Memory B cell (primary cell): ENCODE measurements around the gene C17orf67.

Experiments used
- ATAC-seq: fragments of 150-1000 bp; cut with Tn5 transposase; 2 replicates; pipeline ENCODE4 v1.10.0; 2021; ENCODE audit warnings: low read depth, mild to moderate bottlenecking, moderate library complexity
- DNase-seq, 2 donors: peaks; one replicate each; pipeline ENCODE4 v3.0.0; 2022; ENCODE audit warnings: low spot score in 2 of 2
- H3K27ac Mint-ChIP-seq: one replicate; pipeline ENCODE4 v1.8.0; 2022; ENCODE audit warnings: mild to moderate bottlenecking, moderate library complexity, mixed read lengths
- H3K27me3 Mint-ChIP-seq: one replicate; pipeline ENCODE4 v1.8.0; 2022; ENCODE audit warnings: mixed read lengths
- H3K36me3 Mint-ChIP-seq: one replicate; pipeline ENCODE4 v1.8.0; 2022; ENCODE audit warnings: mild to moderate bottlenecking, mixed read lengths
- H3K4me1 Mint-ChIP-seq: one replicate; pipeline ENCODE4 v1.8.0; 2022; ENCODE audit warnings: mixed read lengths
- H3K4me3 Mint-ChIP-seq: one replicate; pipeline ENCODE4 v1.8.0; 2022; ENCODE audit warnings: mild to moderate bottlenecking, moderate library complexity, mixed read lengths
- H3K9me3 Mint-ChIP-seq: one replicate; pipeline ENCODE4 v1.8.0; 2022; ENCODE audit warnings: mixed read lengths

Gene C17orf67

DNA sequence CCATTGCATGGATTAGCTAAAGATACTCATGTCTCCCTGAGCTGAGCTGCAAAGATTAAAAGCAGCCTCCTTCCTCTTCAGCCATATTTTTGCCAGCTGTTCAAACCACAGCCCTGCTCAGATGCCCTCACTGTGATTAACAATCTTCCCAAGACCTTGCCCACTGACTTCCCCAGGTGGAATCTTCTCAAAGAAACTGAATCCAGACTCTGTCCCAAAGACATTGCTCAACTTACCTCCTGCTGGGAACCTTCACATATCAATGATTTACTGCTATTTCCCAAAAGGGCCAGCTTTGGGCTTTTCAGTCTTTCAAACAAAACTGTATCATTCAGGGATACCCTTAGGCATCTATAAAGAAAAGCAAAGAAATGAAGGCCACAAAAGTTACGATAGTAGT is 9.2 kb downstream of the C17orf67 start:
- H3K4me1 Mint-ChIP-seq, result peaks cover 3% of the 10 kb centered on the region
- no peak overlapping the region for H3K4me3 Mint-ChIP-seq
- H3K27ac Mint-ChIP-seq, result no peak overlapping the region
- H3K27me3 Mint-ChIP-seq, result no peaks in the 10 kb centered on the region
- ATAC-seq, result no peak
- DNase-seq, result no peak
- peaks cover 7% of the 10 kb centered on the region for H3K36me3 Mint-ChIP-seq
- H3K9me3 Mint-ChIP-seq, result no peaks in the 10 kb centered on the region

DNA sequence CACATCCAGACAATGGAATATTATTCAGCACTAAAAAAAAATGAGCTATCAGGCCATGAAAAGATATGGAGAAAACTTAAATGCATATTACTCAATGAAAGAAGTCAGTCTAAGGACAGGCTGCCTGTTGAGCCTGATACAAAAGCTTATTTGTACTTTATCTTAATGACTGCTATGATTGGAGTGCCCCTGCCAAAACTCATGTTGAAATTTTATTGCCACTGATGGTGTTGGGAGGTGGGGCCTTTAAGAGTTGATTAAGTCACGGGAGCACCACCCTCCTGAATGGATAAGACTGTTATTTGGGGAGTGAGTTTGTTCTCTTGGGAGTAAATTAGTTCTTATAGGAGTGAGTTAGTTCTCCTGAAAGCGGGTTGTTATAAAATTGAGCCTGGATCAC is 9.9 kb downstream of the C17orf67 start:
- Mint-ChIP-seq H3K4me3 (no peak overlapping the region), H3K36me3 (peaks cover 7% of the 10 kb centered on the region), H3K9me3 (no peaks in the 10 kb centered on the region), H3K4me1 (peaks cover 5% of the 10 kb centered on the region), H3K27me3 (no peaks in the 10 kb centered on the region), H3K27ac (no peak overlapping the region)
- ATAC-seq, result no peak
- DNase-seq, result no peak

DNA sequence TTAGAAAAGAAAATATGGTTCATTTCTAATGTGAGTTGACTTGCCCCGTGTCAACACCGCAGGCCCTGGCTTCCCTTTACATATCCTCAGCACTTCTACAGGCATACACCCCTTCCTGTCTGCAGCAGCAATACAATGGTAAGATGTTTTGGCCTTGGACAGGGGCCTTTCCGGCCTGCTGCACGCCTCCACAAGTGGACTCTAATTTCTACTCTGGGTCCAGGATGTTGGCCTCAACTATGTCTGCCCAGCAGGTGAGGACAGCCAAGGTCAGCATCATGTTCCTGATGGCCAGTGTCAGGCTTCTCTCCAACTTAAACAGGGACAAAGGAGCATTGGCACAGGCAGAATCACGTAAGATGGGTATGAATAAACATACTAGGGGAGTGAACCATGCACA is 11.0 kb downstream of the C17orf67 start:
- DNase-seq (no peak), ATAC-seq (no peak)
- Mint-ChIP-seq H3K4me3 (no peak overlapping the region), H3K4me1 (peaks cover 5% of the 10 kb centered on the region), H3K27me3 (no peaks in the 10 kb centered on the region), H3K36me3 (peaks cover 7% of the 10 kb centered on the region), H3K9me3 (no peaks in the 10 kb centered on the region), H3K27ac (no peak overlapping the region)

DNA sequence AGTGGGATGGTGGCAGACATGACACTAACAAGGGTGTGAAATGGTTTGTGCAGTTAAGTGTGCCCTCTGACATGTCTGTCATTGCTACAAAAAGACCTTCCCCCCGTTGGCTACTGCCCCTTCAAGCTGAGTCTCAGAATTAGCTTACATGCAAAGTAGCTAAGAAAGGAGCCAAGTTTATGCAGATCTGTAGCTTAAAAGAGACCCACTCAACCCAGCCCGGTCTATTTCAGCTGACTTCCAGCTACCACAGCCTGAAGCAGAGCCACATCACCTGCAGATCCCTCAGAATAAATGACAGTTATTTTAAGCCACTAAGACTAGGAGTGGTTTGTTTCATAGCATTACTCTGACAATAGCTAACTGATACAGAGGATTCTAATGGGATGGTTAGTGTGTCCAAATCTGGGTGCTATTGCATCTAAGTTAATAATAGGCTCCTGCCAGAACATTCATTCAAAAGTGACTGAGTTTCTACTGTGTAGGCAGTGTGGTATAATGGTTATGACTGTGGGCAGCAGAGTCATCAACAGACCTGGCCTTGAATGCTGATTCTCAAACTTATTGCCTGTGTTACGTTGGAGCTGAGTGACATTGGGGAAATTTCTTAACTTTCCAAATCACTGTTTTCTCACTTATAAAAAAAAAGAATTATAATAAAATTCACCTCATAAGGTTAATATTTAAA is 11.7 kb downstream of the C17orf67 start:
- H3K27me3 Mint-ChIP-seq, result no peaks in the 10 kb centered on the region
- no peak for DNase-seq
- no peak overlapping the region for H3K4me3 Mint-ChIP-seq
- H3K36me3 Mint-ChIP-seq, result peaks cover 7% of the 10 kb centered on the region
- peaks cover 5% of the 10 kb centered on the region for H3K4me1 Mint-ChIP-seq
- H3K9me3 Mint-ChIP-seq, result no peaks in the 10 kb centered on the region
- no peak overlapping the region for H3K27ac Mint-ChIP-seq
- no peak for ATAC-seq

DNA sequence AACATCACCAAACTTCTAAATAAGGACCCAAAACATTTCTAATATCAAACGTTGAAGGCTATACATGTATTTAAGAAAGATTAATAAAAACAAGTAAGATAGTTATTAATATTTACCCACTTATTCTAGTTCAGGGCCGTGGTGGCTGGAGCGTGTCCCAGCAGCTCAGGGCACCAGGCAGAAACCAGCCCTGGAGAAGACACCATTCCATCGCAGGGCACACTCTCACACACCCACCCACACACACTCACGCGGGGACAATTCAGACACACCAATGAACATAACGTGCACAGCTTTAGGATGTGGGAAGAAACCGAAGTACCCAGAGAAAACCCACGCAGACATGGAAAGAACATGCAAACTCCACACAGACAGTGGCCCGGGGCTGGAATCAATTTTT is 13.5 kb downstream of the C17orf67 start:
- H3K27ac Mint-ChIP-seq, result no peak overlapping the region
- no peaks in the 10 kb centered on the region for H3K27me3 Mint-ChIP-seq
- H3K4me3 Mint-ChIP-seq, result no peak overlapping the region
- peaks cover 5% of the 10 kb centered on the region for H3K4me1 Mint-ChIP-seq
- ATAC-seq (no peak), DNase-seq (no peak)
- peaks cover 10% of the 10 kb centered on the region for H3K36me3 Mint-ChIP-seq
- H3K9me3 Mint-ChIP-seq, result no peaks in the 10 kb centered on the region

DNA sequence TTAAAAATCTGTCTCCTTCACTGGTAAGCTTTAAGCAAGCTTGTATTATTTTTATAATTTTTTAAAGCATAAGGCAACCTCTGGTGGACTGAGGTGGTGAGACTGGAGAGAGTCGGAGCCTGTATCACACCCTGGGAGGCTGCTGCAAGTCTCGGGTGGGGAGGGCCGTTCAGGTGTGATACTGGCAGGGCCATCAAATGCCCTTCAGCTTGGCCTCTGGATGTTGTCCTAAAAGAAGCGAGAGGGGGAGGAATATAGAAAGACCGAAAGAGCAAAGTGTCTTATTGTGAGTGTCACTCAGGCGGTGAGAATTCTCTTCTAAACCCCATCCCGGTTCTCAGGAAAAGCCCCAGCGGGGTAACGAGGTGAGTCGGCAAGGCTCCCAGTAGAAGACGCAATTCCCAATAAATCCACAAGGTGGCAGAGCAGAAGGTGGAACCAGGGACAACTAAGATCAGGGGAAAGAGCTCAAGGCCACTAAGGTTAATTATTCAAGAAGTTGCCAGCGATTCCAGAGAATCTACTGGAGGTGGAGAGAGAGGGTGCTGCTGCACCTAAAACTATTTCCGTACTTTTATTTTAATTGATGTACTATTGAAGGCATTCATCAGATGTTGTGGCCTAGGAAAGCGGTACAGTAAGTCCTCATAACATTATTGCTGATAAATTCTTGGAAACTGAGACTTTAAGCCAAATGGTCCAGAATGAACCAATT is 14.1 kb downstream of the C17orf67 start:
- peaks cover 10% of the 10 kb centered on the region for H3K36me3 Mint-ChIP-seq
- H3K9me3 Mint-ChIP-seq, result no peaks in the 10 kb centered on the region
- H3K27me3 Mint-ChIP-seq, result no peaks in the 10 kb centered on the region
- H3K27ac Mint-ChIP-seq, result no peak overlapping the region
- ATAC-seq, result peak; percentile 82
- DNase-seq, result peak; percentile 72 to 78
- H3K4me3 Mint-ChIP-seq, result no peak overlapping the region
- peaks cover 5% of the 10 kb centered on the region for H3K4me1 Mint-ChIP-seq

DNA sequence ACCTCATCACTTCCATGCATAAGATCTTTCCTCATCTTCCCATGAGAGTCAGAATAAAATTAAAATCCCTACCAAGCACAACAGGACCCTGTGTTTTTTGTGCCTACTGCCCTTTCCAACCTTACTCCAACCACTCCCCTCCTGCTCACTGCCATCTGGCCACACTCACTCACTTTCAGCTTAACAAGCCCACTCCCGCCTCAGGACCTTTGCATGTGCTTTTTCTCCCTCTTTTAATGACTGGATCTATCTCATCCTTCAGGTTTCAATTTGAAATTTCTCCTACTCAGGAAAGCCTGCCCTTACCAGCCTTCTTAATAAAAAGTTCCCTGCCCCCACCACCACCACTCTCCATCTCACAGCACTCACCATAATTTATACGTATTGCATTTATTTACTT is 14.7 kb downstream of the C17orf67 start:
- Mint-ChIP-seq H3K4me1 (peaks cover 5% of the 10 kb centered on the region), H3K4me3 (no peak overlapping the region), H3K9me3 (no peaks in the 10 kb centered on the region), H3K27me3 (no peaks in the 10 kb centered on the region), H3K36me3 (peaks cover 5% of the 10 kb centered on the region), H3K27ac (no peak overlapping the region)
- no peak for DNase-seq
- no peak for ATAC-seq

DNA sequence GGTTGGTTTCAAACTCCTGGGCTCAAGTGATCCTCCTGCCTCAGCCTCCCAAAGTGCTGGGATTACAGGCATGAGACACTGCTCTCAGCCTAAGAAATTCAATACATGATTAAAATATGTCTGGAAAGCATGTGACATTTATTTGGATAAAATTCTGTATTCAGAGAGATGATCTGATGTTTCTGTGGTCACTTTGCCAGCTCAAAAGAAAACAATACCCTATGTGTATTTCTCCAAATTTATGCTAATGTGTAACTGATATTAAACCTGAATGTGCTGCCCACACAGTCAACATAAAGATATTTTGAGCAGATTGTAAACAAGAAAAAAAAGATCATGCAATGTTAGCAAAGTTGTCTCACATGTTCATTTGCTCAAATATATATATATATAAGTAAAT is 16.7 kb downstream of the C17orf67 start:
- Mint-ChIP-seq H3K27ac (no peak overlapping the region), H3K9me3 (no peaks in the 10 kb centered on the region), H3K27me3 (no peaks in the 10 kb centered on the region), H3K4me3 (no peak overlapping the region), H3K36me3 (peaks cover 4% of the 10 kb centered on the region), H3K4me1 (peaks cover 5% of the 10 kb centered on the region)
- ATAC-seq (no peak), DNase-seq (no peak)

DNA sequence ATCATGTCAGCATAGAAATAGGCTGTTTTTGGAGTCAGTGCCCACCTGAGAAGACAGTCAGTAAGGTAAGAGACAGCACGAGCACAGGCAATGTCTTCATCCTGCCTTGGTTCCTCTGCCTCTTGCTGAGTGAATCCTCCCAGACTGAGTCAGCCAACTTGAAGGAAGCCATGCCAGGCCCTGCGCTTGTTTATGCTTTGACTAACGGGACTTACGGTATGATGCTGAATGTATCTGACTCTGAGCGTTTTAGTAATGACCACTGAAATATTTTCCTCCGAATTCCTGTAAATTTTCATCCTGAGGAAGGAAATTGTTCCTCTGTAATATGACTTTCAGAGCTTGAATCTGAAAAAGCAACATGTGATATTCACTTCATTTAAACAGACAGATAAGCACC is 18.0 kb downstream of the C17orf67 start:
- H3K27ac Mint-ChIP-seq, result no peak overlapping the region
- DNase-seq, result no peak
- H3K27me3 Mint-ChIP-seq, result no peaks in the 10 kb centered on the region
- H3K4me1 Mint-ChIP-seq, result peaks cover 5% of the 10 kb centered on the region
- H3K4me3 Mint-ChIP-seq, result no peak overlapping the region
- ATAC-seq, result no peak
- no peaks in the 10 kb centered on the region for H3K9me3 Mint-ChIP-seq
- H3K36me3 Mint-ChIP-seq, result peaks cover 4% of the 10 kb centered on the region

DNA sequence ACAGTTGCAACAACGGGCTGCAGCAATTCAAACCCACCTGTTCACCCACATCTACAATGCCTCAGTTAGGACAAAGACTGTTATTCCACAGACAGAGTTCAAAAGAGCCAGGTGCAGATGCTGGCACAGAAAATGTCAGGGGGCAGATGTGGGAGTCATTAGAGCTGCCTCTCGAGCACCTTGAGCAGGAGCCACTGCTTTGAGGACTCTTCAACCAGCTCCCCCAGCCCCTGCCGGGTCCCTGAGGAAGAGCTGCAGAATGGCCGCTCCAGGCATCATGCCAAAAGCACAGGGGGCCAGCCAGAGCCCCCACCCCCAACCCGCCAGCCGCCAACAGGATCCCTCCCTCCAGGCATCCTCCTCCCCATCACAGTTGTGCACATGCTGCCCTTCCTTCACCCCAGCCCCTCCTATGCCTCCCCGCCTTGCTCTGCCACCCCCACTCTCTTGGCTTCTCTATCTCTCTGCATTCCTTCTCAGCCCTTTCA is 20.8 kb downstream of the C17orf67 start:
- ATAC-seq (no peak), DNase-seq (no peak)
- Mint-ChIP-seq H3K27me3 (no peaks in the 10 kb centered on the region), H3K36me3 (peaks cover 4% of the 10 kb centered on the region), H3K4me1 (no peaks in the 10 kb centered on the region), H3K9me3 (no peaks in the 10 kb centered on the region), H3K4me3 (no peak overlapping the region), H3K27ac (no peak overlapping the region)

DNA sequence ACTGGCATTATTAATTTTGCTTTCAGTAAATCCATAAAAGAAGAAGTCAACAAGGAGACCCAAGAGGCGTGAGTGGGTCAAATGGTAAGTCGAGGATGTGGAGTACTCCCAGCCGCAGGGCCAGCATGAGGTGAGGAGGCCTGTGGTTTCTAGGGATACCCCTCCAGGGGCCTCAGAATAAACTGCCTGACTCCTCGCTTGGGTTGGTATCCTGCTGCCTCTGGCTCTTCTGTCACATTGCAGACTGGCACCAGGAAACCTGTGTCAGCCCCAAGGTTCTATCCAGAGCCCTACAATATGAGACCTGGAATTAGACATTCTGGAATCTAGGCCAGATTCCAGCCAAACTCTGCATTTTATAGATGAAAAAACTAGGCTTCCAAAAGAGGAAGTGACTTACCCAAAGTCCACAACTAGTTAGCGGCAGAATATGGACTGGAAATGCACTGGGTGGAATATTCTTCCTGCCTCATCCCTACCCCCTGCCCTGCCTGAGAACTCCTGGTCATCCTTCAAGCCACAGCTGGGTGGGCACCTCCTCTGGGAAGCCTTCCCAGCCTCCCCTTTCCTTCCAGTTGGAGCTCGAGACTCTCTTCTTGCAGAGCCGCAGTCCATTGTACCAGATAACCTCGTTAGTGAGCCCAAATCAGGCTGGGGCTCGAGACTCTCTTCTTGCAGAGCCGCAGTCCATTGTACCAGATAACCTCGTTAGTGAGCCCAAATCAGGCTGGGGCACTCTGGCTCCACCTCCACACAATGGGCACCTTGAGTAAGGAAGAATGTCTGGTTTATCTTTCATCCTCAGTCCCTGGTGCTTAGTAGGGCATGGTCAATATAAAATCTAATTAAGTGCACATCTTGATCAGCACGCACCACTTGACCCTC is 22.6 kb downstream of the C17orf67 start:
- H3K27ac Mint-ChIP-seq, result no peak overlapping the region
- H3K27me3 Mint-ChIP-seq, result no peaks in the 10 kb centered on the region
- H3K9me3 Mint-ChIP-seq, result no peaks in the 10 kb centered on the region
- ATAC-seq (no peak), DNase-seq (no peak)
- no peaks in the 10 kb centered on the region for H3K4me1 Mint-ChIP-seq
- H3K4me3 Mint-ChIP-seq, result no peak overlapping the region
- H3K36me3 Mint-ChIP-seq, result peaks cover 9% of the 10 kb centered on the region

DNA sequence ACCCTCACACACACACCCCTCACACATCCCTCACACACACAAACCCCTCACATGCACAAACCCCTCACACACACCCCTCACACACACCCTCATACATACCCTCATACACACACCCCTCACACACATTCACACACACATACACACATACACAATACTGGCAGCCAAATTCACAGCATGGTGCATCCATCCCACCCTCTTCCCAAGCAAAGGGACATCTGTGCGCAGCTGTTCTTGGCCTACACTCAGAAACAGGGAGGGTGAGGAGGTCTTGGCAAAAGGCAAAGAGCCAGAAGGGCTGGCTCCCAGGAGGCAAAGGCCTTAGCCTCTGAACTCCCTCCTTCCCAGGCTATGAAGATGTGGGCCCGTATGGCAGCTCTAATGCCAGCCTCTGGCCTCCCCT is 23.4 kb downstream of the C17orf67 start:
- Mint-ChIP-seq H3K4me1 (no peaks in the 10 kb centered on the region), H3K36me3 (peaks cover 7% of the 10 kb centered on the region), H3K27ac (no peak overlapping the region), H3K27me3 (no peaks in the 10 kb centered on the region), H3K4me3 (no peak overlapping the region), H3K9me3 (no peaks in the 10 kb centered on the region)
- ATAC-seq (no peak), DNase-seq (no peak)

DNA sequence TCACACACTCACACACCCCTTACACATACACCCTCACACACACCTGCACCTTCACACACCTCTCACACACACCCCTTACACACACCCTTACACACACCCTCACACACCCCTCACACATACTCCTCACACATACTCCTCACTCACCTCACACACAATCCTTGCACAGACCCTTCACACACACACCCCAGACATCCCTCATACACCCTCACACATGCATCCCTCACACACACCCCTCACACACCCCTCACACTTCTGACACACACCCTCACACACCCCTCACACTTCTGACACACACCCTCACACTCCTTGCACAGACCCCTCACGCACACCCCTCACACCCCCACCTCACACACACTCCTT is 23.9 kb downstream of the C17orf67 start:
- H3K4me3 Mint-ChIP-seq, result no peak overlapping the region
- H3K36me3 Mint-ChIP-seq, result peaks cover 8% of the 10 kb centered on the region
- H3K4me1 Mint-ChIP-seq, result no peaks in the 10 kb centered on the region
- no peaks in the 10 kb centered on the region for H3K27me3 Mint-ChIP-seq
- no peaks in the 10 kb centered on the region for H3K9me3 Mint-ChIP-seq
- H3K27ac Mint-ChIP-seq, result no peak overlapping the region
- ATAC-seq, result no peak
- no peak for DNase-seq

DNA sequence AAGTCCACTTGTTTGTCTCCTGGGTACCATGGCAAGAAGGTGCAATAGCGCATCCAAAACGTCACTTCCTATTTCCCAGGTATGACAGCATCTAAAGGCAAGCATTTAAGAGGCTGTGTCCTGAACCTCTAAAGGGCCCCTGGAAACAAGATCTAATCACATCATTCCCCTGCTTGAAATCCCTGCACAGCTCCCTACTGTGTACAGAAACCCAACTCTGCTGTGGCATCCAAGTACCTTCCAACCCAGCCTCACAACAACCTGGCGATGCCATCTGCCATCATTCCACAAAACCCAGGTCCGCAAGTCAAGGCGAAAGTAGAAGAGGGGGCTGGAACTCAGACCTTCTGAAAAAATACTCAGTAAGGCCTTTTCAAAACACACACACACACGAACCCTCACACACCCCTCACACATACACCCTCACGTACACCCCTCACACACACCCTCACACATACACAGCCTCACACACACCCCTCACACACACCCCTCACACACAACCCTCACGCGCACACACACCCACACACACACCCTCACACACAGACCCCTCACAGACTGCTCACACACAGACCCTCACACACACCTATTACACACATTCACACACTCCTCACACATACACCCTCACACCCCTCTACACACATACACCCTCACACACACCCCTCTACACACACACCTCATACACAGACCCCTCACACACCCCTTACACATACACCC is 24.5 kb downstream of the C17orf67 start:
- Mint-ChIP-seq H3K27me3 (no peaks in the 10 kb centered on the region), H3K36me3 (peaks cover 9% of the 10 kb centered on the region), H3K27ac (no peak overlapping the region), H3K4me3 (no peak overlapping the region), H3K9me3 (no peaks in the 10 kb centered on the region), H3K4me1 (no peaks in the 10 kb centered on the region)
- ATAC-seq (no peak), DNase-seq (no peak)
